EL (cell line): Measurements from ENCODE around the gene IL2RA.
"Not testable (repeated sequence)": the region's sequence is repeated elsewhere in the genome, so short reads cannot be mapped to it uniquely, and the experiment has no call there.

Experiments
- DNase-seq: peaks from one replicate; pipeline ENCODE4 v3.0.0-alpha.2; 2016

The IL2RA gene

GRCh38 chr10:6056411-6057135, 5.6 kb downstream of the IL2RA start:
- no peak for DNase-seq

GRCh38 chr10:6055929-6056328, 6.2 kb downstream of the IL2RA start:
- no peak for DNase-seq

GRCh38 chr10:6054884-6055283, 7.3 kb downstream of the IL2RA start:
- DNase-seq: no peak

- no peak for DNase-seq
These were observed 8.1 kb downstream of the IL2RA start for GRCh38 chr10:6053816-6054631.

GRCh38 chr10:6053303-6053702, 8.9 kb downstream of the IL2RA start:
- DNase-seq: no peak

GRCh38 chr10:6052247-6053221, 9.6 kb downstream of the IL2RA start:
- DNase-seq: no peak

- DNase-seq: peak; percentile 53
These were observed 11.2 kb downstream of the IL2RA start for GRCh38 chr10:6050801-6051445.

- DNase-seq: no peak
These were observed 13.2 kb downstream of the IL2RA start for GRCh38 chr10:6049031-6049400.

- DNase-seq: no peak
These were observed 13.7 kb downstream of the IL2RA start for GRCh38 chr10:6048281-6049030.

GRCh38 chr10:6047847-6048246, 14.3 kb downstream of the IL2RA start:
- no peak for DNase-seq

GRCh38 chr10:6046773-6047611, 15.2 kb downstream of the IL2RA start:
- no peak for DNase-seq

GRCh38 chr10:6045878-6046772, 16.0 kb downstream of the IL2RA start:
- DNase-seq: no peak

- no peak for DNase-seq
These were observed 16.8 kb downstream of the IL2RA start for GRCh38 chr10:6045314-6045848.

- DNase-seq: no peak
These were observed 17.3 kb downstream of the IL2RA start for GRCh38 chr10:6044751-6045313.

- DNase-seq: no peak
These were observed 18.1 kb downstream of the IL2RA start for GRCh38 chr10:6044060-6044459.

- not testable (repeated sequence) for DNase-seq
These were observed 18.8 kb downstream of the IL2RA start for GRCh38 chr10:6043377-6043776.

- DNase-seq: no peak
These were observed 22.0 kb downstream of the IL2RA start for GRCh38 chr10:6040205-6040604.

GRCh38 chr10:6039711-6040110, 22.5 kb downstream of the IL2RA start:
- DNase-seq: no peak

GRCh38 chr10:6038071-6038631, 24.0 kb downstream of the IL2RA start:
- no peak for DNase-seq
